CD4-positive, alpha-beta memory T cell (primary cell): ENCODE results near the gene DNAH3. TPM values are rescaled to one million over a fixed set of nuclear protein-coding genes. Genes with fewer than 3 reads are reported as not detected.
"Not testable (repeated sequence)": the region's sequence is repeated elsewhere in the genome, so short reads cannot be mapped to it uniquely, and the experiment has no call there.

Experiments used
- CTCF ChIA-PET: fragments of 350-600 bp; sonication (Branson Sonifier 250); formaldehyde crosslinking; loops from one replicate; lab custom pipeline; 2021; ENCODE audit warnings: inconsistent platforms; ENCODE audit not compliant: partially characterized antibody; lab: Charles Lee
- POLR2A ChIA-PET: fragments of 350-600 bp; sonication (Branson Sonifier 250); formaldehyde crosslinking; loops from one replicate; lab custom pipeline; 2021; ENCODE audit not compliant: partially characterized antibody; lab: Charles Lee
- DNase-seq, 5 donors: peaks; one replicate each; pipeline versions ENCODE4 v3.0.0 to v3.0.0-alpha.2; 2020 to 2022; ENCODE audit warnings: mixed read lengths in 1 of 5
- H3K27ac ChIP-seq: one replicate; pipeline ENCODE4 v1.7.0; 2013; ENCODE audit warnings: low read depth, low read length
- H3K27me3 ChIP-seq: 2 replicates; pipeline ENCODE4 v1.7.0; 2013; ENCODE audit warnings: mild to moderate bottlenecking, low read length, moderate library complexity; ENCODE audit not compliant: insufficient read depth
- H3K36me3 ChIP-seq: 2 replicates; pipeline ENCODE4 v1.7.0; 2013; ENCODE audit warnings: mild to moderate bottlenecking, low read length, moderate library complexity; ENCODE audit not compliant: insufficient read depth
- H3K4me1 ChIP-seq: 2 replicates; pipeline ENCODE4 v1.7.0; 2013; ENCODE audit warnings: mild to moderate bottlenecking, low read length, moderate library complexity; ENCODE audit not compliant: insufficient read depth
- H3K4me3 ChIP-seq, 2 donors: one replicate each; pipeline ENCODE4 v1.7.0; 2013; ENCODE audit warnings: low read length in 2 of 2, mild to moderate bottlenecking in 1 of 2
- H3K9me3 ChIP-seq, 2 donors: one replicate each; pipeline ENCODE4 v1.7.0; 2013; ENCODE audit warnings: low read length in 2 of 2, control low read depth in 1 of 2; ENCODE audit not compliant: control insufficient read depth in 1 of 2
- H3K27ac Mint-ChIP-seq, 7 donors: one replicate each; pipeline ENCODE4 v1.8.0; 2020 to 2021; ENCODE audit warnings: mixed read lengths in 7 of 7, mild to moderate bottlenecking in 6 of 7, inconsistent platforms in 3 of 7, moderate library complexity in 3 of 7
- H3K27me3 Mint-ChIP-seq, 2 donors: one replicate each; pipeline ENCODE4 v1.8.0; 2020 to 2021; ENCODE audit warnings: mixed read lengths in 2 of 2
- H3K36me3 Mint-ChIP-seq, 2 donors: one replicate each; pipeline ENCODE4 v1.8.0; 2020 to 2021; ENCODE audit warnings: mixed read lengths in 2 of 2, inconsistent platforms in 1 of 2, mild to moderate bottlenecking in 1 of 2
- H3K4me1 Mint-ChIP-seq, 4 donors: one replicate each; pipeline ENCODE4 v1.8.0; 2020 to 2021; ENCODE audit warnings: mixed read lengths in 4 of 4, mild to moderate bottlenecking in 1 of 4
- H3K4me3 Mint-ChIP-seq, 8 donors: one replicate each; pipeline ENCODE4 v1.8.0; 2020 to 2021; ENCODE audit warnings: mixed read lengths in 8 of 8, mild to moderate bottlenecking in 7 of 8, moderate library complexity in 6 of 8, inconsistent platforms in 3 of 8
- H3K9me3 Mint-ChIP-seq, 8 donors: one replicate each; pipeline ENCODE4 v1.8.0; 2020 to 2021; ENCODE audit warnings: mixed read lengths in 8 of 8, mild to moderate bottlenecking in 5 of 8, inconsistent platforms in 3 of 8, moderate library complexity in 1 of 8
- intact Hi-C: fragments of 100-400 bp; cut with micrococcal nuclease; formaldehyde crosslinking; loops from one replicate; pipeline ENCODE4 v1.15.1; 2023
- polyA plus RNA-seq, 2 donors: library from polyadenylated mRNA; unstranded; fragments of 300-500 nt; fragmentation: Illumina TruSeq; gene quantifications; one replicate each; pipeline ENCODE4 v1.2.3, GENCODE V29; 2021
- total RNA-seq, 2 experiments: library from RNA; stranded (reverse); gene quantifications; one replicate each; pipeline ENCODE4 v1.2.3, GENCODE V29; 2021

The DNAH3 gene
- total and polyA plus RNA-seq, 4 experiments from 2014 or later = not detected

DNA sequence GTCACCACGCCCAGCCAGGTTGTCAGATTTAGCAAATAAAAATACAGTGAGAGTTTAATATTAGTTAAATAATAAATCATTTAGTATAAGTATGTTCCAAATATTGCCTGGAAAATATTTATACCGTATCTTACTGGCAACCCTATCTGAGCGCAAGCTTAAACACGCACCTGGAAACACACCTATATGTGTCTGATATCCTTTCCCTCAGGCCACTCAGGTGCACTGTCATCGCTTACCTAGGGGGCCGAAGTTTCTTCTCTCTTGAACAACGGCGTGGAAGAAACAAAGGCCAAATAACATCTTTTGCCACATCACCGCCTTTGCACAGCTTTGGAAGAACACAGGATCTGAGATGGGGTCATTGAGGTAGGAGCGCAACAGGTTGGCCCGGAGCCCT is 196.1 kb downstream of the DNAH3 start:
- no peaks in the 10 kb centered on the region for H3K27me3 ChIP-seq
- H3K27me3 Mint-ChIP-seq = peaks cover 2 to 7% of the 10 kb centered on the region in 2 donors
- no peaks in the 10 kb centered on the region for H3K9me3 Mint-ChIP-seq
- no peaks in the 10 kb centered on the region for H3K36me3 ChIP-seq
- H3K4me3 ChIP-seq = no peak overlapping the region
- H3K4me3 Mint-ChIP-seq = no peak overlapping the region
- no peaks in the 10 kb centered on the region for H3K36me3 Mint-ChIP-seq
- H3K27ac Mint-ChIP-seq = no peak overlapping the region
- no peaks in the 10 kb centered on the region for H3K4me1 ChIP-seq
- H3K4me1 Mint-ChIP-seq = no peaks in the 10 kb centered on the region
- ChIA-PET CTCF (no interaction called here), POLR2A (no interaction called here)
- no peak overlapping the region for H3K27ac ChIP-seq
- no peaks in the 10 kb centered on the region for H3K9me3 ChIP-seq
- no peak for DNase-seq
- intact Hi-C loops = no loop called here

DNA sequence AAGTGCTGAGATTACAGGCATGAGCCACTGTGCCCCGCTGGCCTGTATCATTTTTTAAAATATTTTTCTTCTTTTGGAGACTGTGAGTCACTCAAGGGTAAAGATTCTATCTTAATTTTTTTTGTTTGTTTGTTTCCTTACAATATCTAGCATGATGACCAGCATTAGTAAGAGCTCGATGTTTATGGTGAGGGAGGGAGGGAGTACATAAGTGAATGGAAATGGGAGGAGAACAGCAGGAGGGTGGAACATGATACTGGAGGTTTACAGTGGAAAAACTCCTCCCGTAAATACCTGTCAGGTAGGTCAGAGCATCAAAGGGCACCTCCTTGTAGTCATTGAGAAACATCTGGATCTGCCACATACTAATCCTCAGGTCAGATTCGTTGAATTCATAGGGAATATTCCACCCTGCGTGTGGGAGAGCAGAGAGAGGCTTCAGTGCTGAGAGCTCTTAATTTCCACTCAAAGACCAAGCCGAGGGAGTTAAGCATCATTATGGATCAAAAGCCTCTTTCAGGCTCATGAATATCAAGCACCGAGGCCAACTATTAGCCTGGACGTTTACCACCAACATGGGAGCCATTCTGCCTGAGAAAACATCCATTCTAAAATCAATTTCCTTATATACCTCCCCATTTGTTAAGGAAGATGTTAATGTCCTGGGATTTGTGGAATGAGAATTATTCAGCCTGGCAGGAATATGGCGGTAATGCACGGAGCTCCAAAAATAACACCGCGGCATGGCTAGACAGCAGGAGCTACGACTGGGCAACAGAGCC is 198.3 kb downstream of the DNAH3 start:
- H3K4me3 ChIP-seq = no peak overlapping the region

DNA sequence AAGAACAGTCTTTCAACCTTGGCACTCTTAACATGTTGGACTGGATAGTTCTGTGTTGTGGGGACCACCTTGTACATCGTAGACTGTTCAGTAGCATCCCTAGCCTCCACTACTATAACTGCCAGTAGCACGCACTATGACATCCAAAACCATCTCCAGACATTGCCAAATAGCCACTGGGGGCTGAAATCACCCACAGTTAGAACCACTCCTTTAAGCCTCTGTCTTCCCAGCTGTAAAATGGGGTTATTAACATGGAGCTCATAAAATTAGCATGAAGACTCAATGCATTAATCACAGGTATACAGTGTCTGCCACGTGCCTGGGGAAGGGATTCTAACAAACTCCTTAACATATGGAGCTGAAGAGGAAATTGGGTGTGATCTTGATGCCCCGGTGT is 200.4 kb downstream of the DNAH3 start:
- Mint-ChIP-seq H3K4me1 (no peaks in the 10 kb centered on the region), H3K36me3 (no peaks in the 10 kb centered on the region), H3K9me3 (no peaks in the 10 kb centered on the region), H3K4me3 (no peak overlapping the region), H3K27me3 (peaks cover 0 to 7% of the 10 kb centered on the region in 2 donors), H3K27ac (no peak overlapping the region)
- Histone ChIP-seq H3K4me3 (no peak overlapping the region), H3K36me3 (no peaks in the 10 kb centered on the region), H3K27ac (no peak overlapping the region), H3K9me3 (no peaks in the 10 kb centered on the region), H3K27me3 (no peaks in the 10 kb centered on the region), H3K4me1 (no peaks in the 10 kb centered on the region)
- no peak for DNase-seq
- ChIA-PET CTCF (no interaction called here), POLR2A (no interaction called here)
- intact Hi-C loops = no loop called here

More for the DNA sequence above, 198.3 kb downstream of the DNAH3 start:
- H3K36me3 Mint-ChIP-seq = no peaks in the 10 kb centered on the region
- no peaks in the 10 kb centered on the region for H3K27me3 ChIP-seq
- no peaks in the 10 kb centered on the region for H3K4me1 ChIP-seq
- ChIA-PET POLR2A (no interaction called here), CTCF (no interaction called here)
- no peaks in the 10 kb centered on the region for H3K9me3 Mint-ChIP-seq
- H3K27ac Mint-ChIP-seq = no peak overlapping the region
- no peak overlapping the region for H3K4me3 Mint-ChIP-seq
- H3K36me3 ChIP-seq = no peaks in the 10 kb centered on the region
- H3K9me3 ChIP-seq = no peaks in the 10 kb centered on the region
- intact Hi-C loops = no loop called here
- no peak overlapping the region for H3K27ac ChIP-seq
- H3K4me1 Mint-ChIP-seq = no peaks in the 10 kb centered on the region
- DNase-seq = no peak
- peaks cover 2 to 8% of the 10 kb centered on the region in 2 donors for H3K27me3 Mint-ChIP-seq

DNA sequence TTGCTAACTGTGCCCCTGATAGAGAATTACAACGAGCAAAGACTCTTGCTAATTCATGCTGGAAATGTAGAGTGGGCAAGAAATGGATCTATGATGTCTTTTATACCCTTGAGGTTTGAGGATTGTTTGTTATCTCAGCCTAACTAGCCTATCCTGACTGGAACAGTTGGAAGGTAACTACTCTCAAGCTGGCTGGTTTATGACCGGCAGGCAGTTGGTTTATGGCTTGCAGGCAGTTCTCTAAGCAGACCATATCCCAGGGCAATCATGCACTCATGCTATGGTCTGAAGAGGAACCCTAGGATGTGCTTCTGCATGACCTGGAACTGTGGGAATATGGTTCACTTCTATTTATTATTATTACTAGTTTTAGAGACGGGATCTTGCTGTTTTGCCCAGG is 201.0 kb downstream of the DNAH3 start:
- intact Hi-C loops = no loop called here
- CTCF ChIA-PET = no interaction called here
- H3K36me3 Mint-ChIP-seq = no peaks in the 10 kb centered on the region
- H3K27ac Mint-ChIP-seq = no peak overlapping the region
- no peak overlapping the region for H3K4me3 Mint-ChIP-seq
- H3K4me1 ChIP-seq = no peaks in the 10 kb centered on the region
- no peak overlapping the region for H3K4me3 ChIP-seq
- no peak overlapping the region for H3K27ac ChIP-seq
- no peaks in the 10 kb centered on the region for H3K36me3 ChIP-seq
- no peak for DNase-seq
- no peaks in the 10 kb centered on the region for H3K9me3 Mint-ChIP-seq
- H3K27me3 ChIP-seq = no peaks in the 10 kb centered on the region
- peaks cover 0 to 7% of the 10 kb centered on the region in 2 donors for H3K27me3 Mint-ChIP-seq
- no peaks in the 10 kb centered on the region for H3K9me3 ChIP-seq
- H3K4me1 Mint-ChIP-seq = peaks cover 0 to 6% (median 3%) of the 10 kb centered on the region in 4 donors
- POLR2A ChIA-PET = no interaction called here

DNA sequence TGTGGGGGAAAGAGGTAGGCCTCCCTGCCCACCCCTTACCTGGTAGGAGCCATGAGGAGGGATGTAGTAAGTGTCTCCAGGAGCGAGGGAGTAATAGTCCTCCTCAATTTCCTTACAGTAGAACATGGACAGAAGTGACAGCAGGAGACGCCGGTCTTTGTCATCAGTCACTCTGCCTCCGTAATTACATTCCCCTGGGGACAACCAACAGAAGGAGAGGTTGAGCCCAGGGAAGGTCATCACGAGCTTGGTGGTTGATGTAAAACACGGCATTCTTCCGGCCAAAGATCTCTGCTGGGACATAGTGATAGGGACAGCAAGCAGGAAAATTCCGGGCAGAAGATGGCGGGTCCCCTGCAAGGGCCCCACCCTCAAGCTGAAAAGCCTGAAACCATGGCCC is 202.2 kb downstream of the DNAH3 start:
- H3K4me3 Mint-ChIP-seq = no peak overlapping the region
- H3K36me3 ChIP-seq = no peaks in the 10 kb centered on the region
- H3K27me3 ChIP-seq = no peaks in the 10 kb centered on the region
- no peaks in the 10 kb centered on the region for H3K4me1 ChIP-seq
- no peaks in the 10 kb centered on the region for H3K9me3 Mint-ChIP-seq
- H3K27ac ChIP-seq = no peak overlapping the region
- H3K4me1 Mint-ChIP-seq = peaks cover 0 to 9% (median 4%) of the 10 kb centered on the region in 4 donors
- H3K4me3 ChIP-seq = no peak overlapping the region
- ChIA-PET CTCF (no interaction called here), POLR2A (no interaction called here)
- intact Hi-C loops = no loop called here
- peaks cover 0 to 6% of the 10 kb centered on the region in 2 donors for H3K27me3 Mint-ChIP-seq
- H3K9me3 ChIP-seq = no peaks in the 10 kb centered on the region
- no peaks in the 10 kb centered on the region for H3K36me3 Mint-ChIP-seq
- H3K27ac Mint-ChIP-seq = no peak overlapping the region
- no peak for DNase-seq

DNA sequence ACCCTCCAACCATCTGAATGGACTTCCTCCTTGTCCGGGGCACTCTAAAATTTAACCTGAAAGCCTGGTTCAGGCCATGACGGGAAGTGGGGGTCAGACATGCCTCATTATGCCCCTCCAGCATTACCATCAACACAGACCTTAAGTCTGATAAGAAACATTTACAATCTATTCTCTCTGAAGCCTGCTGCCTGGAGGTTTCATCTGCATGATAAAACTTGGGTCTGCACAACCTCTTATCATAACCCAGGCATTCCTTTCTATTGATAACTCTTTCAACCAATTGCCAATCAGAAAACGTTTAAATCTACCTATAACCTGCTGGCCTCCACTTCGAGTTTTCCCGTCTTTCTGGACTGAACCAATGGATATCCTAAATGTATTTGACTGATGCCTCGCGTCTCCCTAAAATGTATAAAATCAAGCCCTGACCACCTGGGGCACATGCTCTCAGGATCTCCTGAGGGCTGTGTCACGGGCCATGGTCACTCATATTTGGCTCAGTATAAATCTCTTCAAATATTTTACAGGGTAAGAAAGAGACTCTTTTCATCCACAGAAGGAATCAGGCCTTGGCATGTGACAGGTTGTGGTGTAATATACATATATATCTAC is 204.5 kb downstream of the DNAH3 start:
- ChIA-PET CTCF (no interaction called here), POLR2A (no interaction called here)
- no peak for DNase-seq
- Mint-ChIP-seq H3K4me3 (no peak overlapping the region), H3K9me3 (no peaks in the 10 kb centered on the region), H3K4me1 (peaks cover 2 to 16% (median 7%) of the 10 kb centered on the region in 4 donors), H3K27me3 (peaks cover 0 to 5% of the 10 kb centered on the region in 2 donors), H3K27ac (peak overlapping the region in 1 of 7 donors; percentile 16), H3K36me3 (no peaks in the 10 kb centered on the region)
- no peaks in the 10 kb centered on the region for H3K36me3 ChIP-seq
- H3K4me3 ChIP-seq = no peak overlapping the region
- no peak overlapping the region for H3K27ac ChIP-seq
- H3K27me3 ChIP-seq = no peaks in the 10 kb centered on the region
- peaks cover 5% of the 10 kb centered on the region for H3K4me1 ChIP-seq
- H3K9me3 ChIP-seq = no peaks in the 10 kb centered on the region
- intact Hi-C loops = no loop called here

DNA sequence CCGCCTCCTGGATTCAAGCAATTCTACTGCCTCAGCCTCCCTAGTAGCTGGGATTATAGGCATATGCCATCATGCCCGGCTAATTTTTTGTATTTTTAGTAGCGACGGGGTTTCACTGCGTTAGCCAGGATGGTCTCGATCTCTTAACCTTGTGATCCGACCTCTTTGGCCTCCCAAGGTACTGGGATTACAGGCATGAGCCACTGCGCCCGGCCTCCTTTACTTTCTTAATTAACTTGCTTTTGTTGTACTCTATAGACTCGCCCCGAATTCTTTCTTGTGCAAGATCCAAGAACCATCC is 205.1 kb downstream of the DNAH3 start:
- H3K27me3 Mint-ChIP-seq, H3K4me3 ChIP-seq, H3K9me3 Mint-ChIP-seq, H3K27me3 ChIP-seq, H3K4me3 Mint-ChIP-seq, H3K9me3 ChIP-seq, DNase-seq, CTCF ChIA-PET, H3K4me1 ChIP-seq, H3K36me3 ChIP-seq, H3K36me3 Mint-ChIP-seq, H3K27ac ChIP-seq, POLR2A ChIA-PET: not testable (repeated sequence)
- H3K27ac Mint-ChIP-seq = peak overlapping the region in 2 of 7 donors; percentile 16 to 41
- peaks cover 4 to 19% (median 10%) of the 10 kb centered on the region in 4 donors for H3K4me1 Mint-ChIP-seq
- intact Hi-C loops = loop anchor here (1.0 kb wide), 1 partner anchor 95 kb away; no protein-coding TSS in a partner anchor
